Measurements from ENCODE around the gene CORO2B. TPM values are rescaled to one million over a fixed set of nuclear protein-coding genes. Genes with fewer than 3 reads are reported as not detected.

Gene CORO2B
- total RNA-seq, 2 experiments from 2014 or later, result 0.07 to 0.19 TPM

- DNase-seq, result no peak
- Mint-ChIP-seq H3K4me3 (no peak overlapping the region), H3K27ac (no peak overlapping the region), H3K36me3 (no peaks in the 10 kb centered on the region), H3K27me3 (peaks cover 4% of the 10 kb centered on the region), H3K4me1 (ENCODE audit: low read depth) (no peaks in the 10 kb centered on the region), H3K9me3 (no peaks in the 10 kb centered on the region)
- intact Hi-C loops (cut with micrococcal nuclease), result no loop called here
- CTCF ChIA-PET, result interaction anchor here (1.3 kb wide), 1 partner anchor 150 kb away, joined by 3 read pairs; no protein-coding TSS in a partner anchor
- POLR2A ChIA-PET, result no interaction called here
Observed at GRCh38 chr15:68699881-68700454, 121.2 kb downstream of the CORO2B start.

GRCh38 chr15:68700455-68701123 lies 121.8 kb downstream of the CORO2B start:
- CTCF ChIA-PET, result no interaction called here
- no peak overlapping the region for H3K27ac Mint-ChIP-seq
- H3K27me3 Mint-ChIP-seq, result peaks cover 4% of the 10 kb centered on the region
- POLR2A ChIA-PET, result no interaction called here
- no peaks in the 10 kb centered on the region for H3K4me1 Mint-ChIP-seq (ENCODE audit: low read depth)
- no peaks in the 10 kb centered on the region for H3K9me3 Mint-ChIP-seq
- no peak overlapping the region for H3K4me3 Mint-ChIP-seq
- intact Hi-C loops (cut with micrococcal nuclease), result no loop called here
- DNase-seq, result no peak
- H3K36me3 Mint-ChIP-seq, result no peaks in the 10 kb centered on the region

GRCh38 chr15:68701886-68702285 lies 123.1 kb downstream of the CORO2B start:
- ChIA-PET CTCF (no interaction called here), POLR2A (no interaction called here)
- intact Hi-C loops (cut with micrococcal nuclease), result no loop called here
- no peaks in the 10 kb centered on the region for H3K9me3 Mint-ChIP-seq
- no peak for DNase-seq
- H3K27me3 Mint-ChIP-seq, result peaks cover 6% of the 10 kb centered on the region
- no peak overlapping the region for H3K4me3 Mint-ChIP-seq
- no peaks in the 10 kb centered on the region for H3K36me3 Mint-ChIP-seq
- H3K27ac Mint-ChIP-seq, result no peak overlapping the region
- H3K4me1 Mint-ChIP-seq (ENCODE audit: low read depth), result no peaks in the 10 kb centered on the region

- no peak overlapping the region for H3K4me3 Mint-ChIP-seq
- no peaks in the 10 kb centered on the region for H3K4me1 Mint-ChIP-seq (ENCODE audit: low read depth)
- ChIA-PET CTCF (no interaction called here), POLR2A (no interaction called here)
- DNase-seq, result no peak
- no peaks in the 10 kb centered on the region for H3K9me3 Mint-ChIP-seq
- H3K27ac Mint-ChIP-seq, result no peak overlapping the region
- peaks cover 6% of the 10 kb centered on the region for H3K27me3 Mint-ChIP-seq
- intact Hi-C loops (cut with micrococcal nuclease), result no loop called here
- no peaks in the 10 kb centered on the region for H3K36me3 Mint-ChIP-seq
Observed at GRCh38 chr15:68704496-68705021, 125.8 kb downstream of the CORO2B start.

GRCh38 chr15:68706256-68706655 lies 127.5 kb downstream of the CORO2B start:
- ChIA-PET POLR2A (interaction anchor here (0.9 kb wide), 1 partner anchor 31 kb away, joined by 4 read pairs; no protein-coding TSS in a partner anchor), CTCF (no interaction called here)
- intact Hi-C loops (cut with micrococcal nuclease), result no loop called here
- H3K9me3 Mint-ChIP-seq, result no peaks in the 10 kb centered on the region
- no peak overlapping the region for H3K27ac Mint-ChIP-seq
- no peak for DNase-seq
- no peaks in the 10 kb centered on the region for H3K4me1 Mint-ChIP-seq (ENCODE audit: low read depth)
- H3K36me3 Mint-ChIP-seq, result no peaks in the 10 kb centered on the region
- H3K27me3 Mint-ChIP-seq, result peaks cover 6% of the 10 kb centered on the region
- no peak overlapping the region for H3K4me3 Mint-ChIP-seq

- H3K4me3 Mint-ChIP-seq, result no peak overlapping the region
- CTCF ChIA-PET, result no interaction called here
- no peaks in the 10 kb centered on the region for H3K36me3 Mint-ChIP-seq
- POLR2A ChIA-PET, result interaction anchor here (0.9 kb wide), 1 partner anchor 31 kb away, joined by 4 read pairs; no protein-coding TSS in a partner anchor
- H3K27me3 Mint-ChIP-seq, result peaks cover 8% of the 10 kb centered on the region
- no peaks in the 10 kb centered on the region for H3K4me1 Mint-ChIP-seq (ENCODE audit: low read depth)
- no peaks in the 10 kb centered on the region for H3K9me3 Mint-ChIP-seq
- DNase-seq, result no peak
- intact Hi-C loops (cut with micrococcal nuclease), result no loop called here
- H3K27ac Mint-ChIP-seq, result no peak overlapping the region
Observed at GRCh38 chr15:68706931-68707330, 128.1 kb downstream of the CORO2B start.

- intact Hi-C loops (cut with micrococcal nuclease), result no loop called here
- CTCF ChIA-PET, result no interaction called here
Observed at GRCh38 chr15:68707386-68707785, 128.6 kb downstream of the CORO2B start.

GRCh38 chr15:68709876-68710275 lies 131.1 kb downstream of the CORO2B start:
- intact Hi-C loops (cut with micrococcal nuclease), result no loop called here
- CTCF ChIA-PET, result no interaction called here
- Mint-ChIP-seq H3K4me3 (no peak overlapping the region), H3K27ac (no peak overlapping the region), H3K36me3 (no peaks in the 10 kb centered on the region), H3K27me3 (peaks cover 9% of the 10 kb centered on the region), H3K4me1 (ENCODE audit: low read depth) (no peaks in the 10 kb centered on the region), H3K9me3 (no peaks in the 10 kb centered on the region)
- POLR2A ChIA-PET, result no interaction called here
- no peak for DNase-seq

More at GRCh38 chr15:68707386-68707785, 128.6 kb downstream of the CORO2B start:
- Mint-ChIP-seq H3K27me3 (peaks cover 11% of the 10 kb centered on the region), H3K4me3 (no peak overlapping the region), H3K36me3 (no peaks in the 10 kb centered on the region), H3K9me3 (no peaks in the 10 kb centered on the region), H3K27ac (no peak overlapping the region), H3K4me1 (ENCODE audit: low read depth) (no peaks in the 10 kb centered on the region)
- POLR2A ChIA-PET, result interaction anchor here (0.9 kb wide), 1 partner anchor 32 kb away, joined by 4 read pairs; no protein-coding TSS in a partner anchor
- DNase-seq, result no peak

GRCh38 chr15:68710536-68710935 lies 131.7 kb downstream of the CORO2B start:
- H3K27ac Mint-ChIP-seq, result no peak overlapping the region
- H3K9me3 Mint-ChIP-seq, result no peaks in the 10 kb centered on the region
- H3K4me1 Mint-ChIP-seq (ENCODE audit: low read depth), result no peaks in the 10 kb centered on the region
- H3K36me3 Mint-ChIP-seq, result no peaks in the 10 kb centered on the region
- H3K4me3 Mint-ChIP-seq, result no peak overlapping the region
- CTCF ChIA-PET, result no interaction called here
- H3K27me3 Mint-ChIP-seq, result peaks cover 11% of the 10 kb centered on the region
- POLR2A ChIA-PET, result no interaction called here
- DNase-seq, result no peak
- intact Hi-C loops (cut with micrococcal nuclease), result no loop called here

- H3K4me1 Mint-ChIP-seq (ENCODE audit: low read depth), result no peaks in the 10 kb centered on the region
- H3K4me3 Mint-ChIP-seq, result no peak overlapping the region
- no peak overlapping the region for H3K27ac Mint-ChIP-seq
- intact Hi-C loops (cut with micrococcal nuclease), result no loop called here
- DNase-seq, result no peak
- H3K36me3 Mint-ChIP-seq, result no peaks in the 10 kb centered on the region
- ChIA-PET POLR2A (no interaction called here), CTCF (no interaction called here)
- H3K27me3 Mint-ChIP-seq, result peaks cover 16% of the 10 kb centered on the region
- no peaks in the 10 kb centered on the region for H3K9me3 Mint-ChIP-seq
Observed at GRCh38 chr15:68711406-68711805, 132.6 kb downstream of the CORO2B start.

- peaks cover 18% of the 10 kb centered on the region for H3K27me3 Mint-ChIP-seq
- H3K4me3 Mint-ChIP-seq, result no peak overlapping the region
- no peaks in the 10 kb centered on the region for H3K9me3 Mint-ChIP-seq
- H3K4me1 Mint-ChIP-seq (ENCODE audit: low read depth), result no peaks in the 10 kb centered on the region
- no peak overlapping the region for H3K27ac Mint-ChIP-seq
- no peaks in the 10 kb centered on the region for H3K36me3 Mint-ChIP-seq
- DNase-seq, result no peak
- POLR2A ChIA-PET, result no interaction called here
- intact Hi-C loops (cut with micrococcal nuclease), result no loop called here
- CTCF ChIA-PET, result no interaction called here
Observed at GRCh38 chr15:68712886-68713285, 134.1 kb downstream of the CORO2B start.

- no peaks in the 10 kb centered on the region for H3K9me3 Mint-ChIP-seq
- POLR2A ChIA-PET, result no interaction called here
- H3K27me3 Mint-ChIP-seq, result peaks cover 18% of the 10 kb centered on the region
- intact Hi-C loops (cut with micrococcal nuclease), result no loop called here
- H3K27ac Mint-ChIP-seq, result no peak overlapping the region
- H3K4me3 Mint-ChIP-seq, result no peak overlapping the region
- DNase-seq, result no peak
- CTCF ChIA-PET, result no interaction called here
- no peaks in the 10 kb centered on the region for H3K4me1 Mint-ChIP-seq (ENCODE audit: low read depth)
- H3K36me3 Mint-ChIP-seq, result no peaks in the 10 kb centered on the region
Observed at GRCh38 chr15:68713874-68714273, 135.1 kb downstream of the CORO2B start.

GRCh38 chr15:68715111-68715510 lies 136.3 kb downstream of the CORO2B start:
- H3K27ac Mint-ChIP-seq, result no peak overlapping the region
- H3K9me3 Mint-ChIP-seq, result no peaks in the 10 kb centered on the region
- H3K36me3 Mint-ChIP-seq, result no peaks in the 10 kb centered on the region
- POLR2A ChIA-PET, result no interaction called here
- H3K4me1 Mint-ChIP-seq (ENCODE audit: low read depth), result no peaks in the 10 kb centered on the region
- intact Hi-C loops (cut with micrococcal nuclease), result no loop called here
- no peak for DNase-seq
- CTCF ChIA-PET, result no interaction called here
- no peak overlapping the region for H3K4me3 Mint-ChIP-seq
- H3K27me3 Mint-ChIP-seq, result peaks cover 18% of the 10 kb centered on the region

Data from activated CD4-positive, alpha-beta memory T cell treated with anti-CD3 and anti-CD28 coated beads for 36 hours (primary cell).